MM.1S (cell line): ENCODE results near the gene SMAD7.

Source experiments
- DNase-seq: peaks from one replicate; pipeline ENCODE4 v3.0.0-alpha.2; 2015
- H2AFZ ChIP-seq: fragments of 300-600 bp; sonication (generic); 2 replicates; pipeline ENCODE4 v1.6.0; 2016; ENCODE audit warnings: antibody characterized with exemption, low read length
- H3F3A ChIP-seq: fragments of 300-600 bp; sonication (generic); 2 replicates; pipeline ENCODE4 v1.6.1; 2016; ENCODE audit warnings: mild to moderate bottlenecking, antibody characterized with exemption, low read length, moderate library complexity, mixed read lengths; ENCODE audit not compliant: insufficient read depth
- H3K27ac ChIP-seq: fragments of 300-600 bp; sonication (generic); 2 replicates; pipeline ENCODE4 v1.5.1; 2016; ENCODE audit warnings: mild to moderate bottlenecking, low read length
- H3K27me3 ChIP-seq: fragments of 300-600 bp; sonication (generic); replicated peaks from 2 replicates; pipeline ENCODE4 v1.6.0; 2016; ENCODE audit warnings: low read length; ENCODE audit not compliant: insufficient read depth
- H3K36me3 ChIP-seq: fragments of 300-600 bp; sonication (generic); replicated peaks from 2 replicates; pipeline ENCODE4 v1.6.1; 2016; ENCODE audit warnings: mild to moderate bottlenecking, low read length, mixed read lengths; ENCODE audit not compliant: insufficient read depth
- H3K4me1 ChIP-seq: fragments of 300-600 bp; sonication (generic); 2 replicates; pipeline ENCODE4 v1.6.1; 2016; ENCODE audit warnings: low read length, mixed read lengths
- H3K4me2 ChIP-seq: fragments of 300-600 bp; sonication (generic); 2 replicates; pipeline ENCODE4 v1.6.0; 2016; ENCODE audit warnings: low read depth, low read length
- H3K4me3 ChIP-seq: fragments of 300-600 bp; sonication (generic); 2 replicates; pipeline ENCODE4 v1.5.1; 2016; ENCODE audit warnings: low read length, mixed read lengths
- H3K79me2 ChIP-seq: fragments of 300-600 bp; sonication (generic); 2 replicates; pipeline ENCODE4 v1.6.1; 2016; ENCODE audit warnings: mixed run types, low read length, mixed read lengths
- H3K9ac ChIP-seq: fragments of 300-600 bp; sonication (generic); 2 replicates; pipeline ENCODE4 v1.6.1; 2016; ENCODE audit warnings: low read length, mixed read lengths
- H3K9me2 ChIP-seq: fragments of 300-600 bp; sonication (generic); replicated peaks from 2 replicates; pipeline ENCODE4 v1.6.1; 2016; ENCODE audit warnings: mild to moderate bottlenecking, low read length, mixed read lengths; ENCODE audit not compliant: insufficient read depth
- H3K9me3 ChIP-seq: fragments of 300-600 bp; sonication (generic); replicated peaks from 2 replicates; pipeline ENCODE4 v1.6.1; 2016; ENCODE audit warnings: mild to moderate bottlenecking, low read length, mixed read lengths; ENCODE audit not compliant: insufficient read depth
- H4K20me1 ChIP-seq: fragments of 300-600 bp; sonication (generic); 2 replicates; pipeline ENCODE4 v1.6.1; 2016; ENCODE audit warnings: mild to moderate bottlenecking, low read length, moderate library complexity, mixed read lengths; ENCODE audit not compliant: insufficient read depth
- CTCF ChIP-seq: fragments of 300-600 bp; sonication (generic); IDR thresholded peaks from 2 replicates; pipeline ENCODE4 v1.5.1; 2016; ENCODE audit warnings: antibody characterized with exemption, low read length, mixed read lengths
- EZH2 ChIP-seq: fragments of 300-600 bp; sonication (generic); optimal IDR thresholded peaks from 2 replicates; pipeline ENCODE3; 2017; ENCODE audit warnings: low read depth, mild to moderate bottlenecking, antibody characterized with exemption, low read length, mixed read lengths
- EZH2phosphoT487 ChIP-seq: fragments of 300-600 bp; sonication (generic); IDR thresholded peaks from 2 replicates; pipeline ENCODE4 v1.6.1; 2018; ENCODE audit warnings: antibody characterized with exemption, low read length

Gene SMAD7

GRCh38 chr18:48956356-48956755 is 5.6 kb upstream of the SMAD7 start:
- no peak overlapping the region for H3K27ac ChIP-seq
- H2AFZ ChIP-seq, result peak overlapping the region; percentile 63; the same call in 1 of the 2 replicates
- no peak for TF ChIP-seq CTCF
- H3K9me3 ChIP-seq, result no peaks in the 10 kb centered on the region
- H3K36me3 ChIP-seq, result no peaks in the 10 kb centered on the region
- H3K4me1 ChIP-seq, result peaks cover 17% of the 10 kb centered on the region
- H3K4me2 ChIP-seq, result peak overlapping the region; percentile 26; the same call in 1 of the 2 replicates
- H3F3A ChIP-seq, result peaks cover 15% of the 10 kb centered on the region
- no peak overlapping the region for H3K9ac ChIP-seq
- H3K9me2 ChIP-seq, result no peaks in the 10 kb centered on the region
- no peak overlapping the region for H3K4me3 ChIP-seq
- H3K79me2 ChIP-seq, result peaks cover 7% of the 10 kb centered on the region
- no peaks in the 10 kb centered on the region for H3K27me3 ChIP-seq
- no peaks in the 10 kb centered on the region for H4K20me1 ChIP-seq
- DNase-seq, result no peak

GRCh38 chr18:48955830-48956261 is 5.1 kb upstream of the SMAD7 start:
- Histone ChIP-seq H3K36me3 (no peaks in the 10 kb centered on the region), H4K20me1 (no peaks in the 10 kb centered on the region), H3K4me2 (peak overlapping the region; percentile 26; the same call in 1 of the 2 replicates), H3K4me1 (peaks cover 17% of the 10 kb centered on the region), H2AFZ (peak overlapping the region; percentile 63), H3F3A (peaks cover 18% of the 10 kb centered on the region), H3K4me3 (no peak overlapping the region), H3K27me3 (no peaks in the 10 kb centered on the region), H3K9me3 (no peaks in the 10 kb centered on the region), H3K9me2 (no peaks in the 10 kb centered on the region), H3K27ac (no peak overlapping the region), H3K9ac (no peak overlapping the region), H3K79me2 (peaks cover 12% of the 10 kb centered on the region)
- TF ChIP-seq CTCF, result no peak
- TF ChIP-seq EZH2, result no peak
- no peak for TF ChIP-seq EZH2phosphoT487
- no peak for DNase-seq

GRCh38 chr18:48954886-48955819 is 4.4 kb upstream of the SMAD7 start:
- H3K9ac ChIP-seq, result no peak overlapping the region
- H3K4me3 ChIP-seq, result no peak overlapping the region
- no peaks in the 10 kb centered on the region for H3K9me3 ChIP-seq
- peaks cover 18% of the 10 kb centered on the region for H3K79me2 ChIP-seq
- H4K20me1 ChIP-seq, result no peaks in the 10 kb centered on the region
- H3K36me3 ChIP-seq, result no peaks in the 10 kb centered on the region
- no peak overlapping the region for H3K27ac ChIP-seq
- H3F3A ChIP-seq, result peaks cover 18% of the 10 kb centered on the region
- peak overlapping the region; percentile 63 for H2AFZ ChIP-seq
- TF ChIP-seq CTCF, result no peak
- TF ChIP-seq EZH2, result no peak
- no peak for TF ChIP-seq EZH2phosphoT487
- no peaks in the 10 kb centered on the region for H3K9me2 ChIP-seq
- peak overlapping the region; percentile 26; the same call in 1 of the 2 replicates for H3K4me2 ChIP-seq
- H3K4me1 ChIP-seq, result peaks cover 17% of the 10 kb centered on the region
- DNase-seq, result no peak
- no peaks in the 10 kb centered on the region for H3K27me3 ChIP-seq
